SK-N-SH (cell line): ENCODE measurements around the gene CCDC122. TPM values are rescaled to one million over a fixed set of nuclear protein-coding genes. Genes with fewer than 3 reads are reported as not detected.

Experiments used
- CTCF ChIA-PET: fragments of 300-600, 350-600 bp; formaldehyde crosslinking; extraction: SDS; loops from one replicate; lab custom pipeline; 2021; lab: Yijun Ruan, JAX
- POLR2A ChIA-PET: fragments of 350-600 bp; sonication (Branson Sonifier 250); formaldehyde crosslinking; extraction: SDS; loops from one replicate; lab custom pipeline; 2020; ENCODE audit warnings: antibody characterized with exemption, inconsistent platforms; lab: Yijun Ruan, JAX
- DNase-seq: peaks from one replicate; pipeline ENCODE4 v3.0.0; 2012
- H2AFZ ChIP-seq: fragments of 200-600 bp; sonication (generic); 2 replicates; pipeline ENCODE4 v1.8.1; 2016; ENCODE audit warnings: antibody characterized with exemption, mild to moderate bottlenecking, low read depth
- H3F3A ChIP-seq: fragments of 200-600 bp; sonication (generic); replicated peaks from 2 replicates; pipeline ENCODE3; 2016; ENCODE audit warnings: antibody characterized with exemption, mild to moderate bottlenecking; ENCODE audit not compliant: insufficient read depth
- H3K27ac ChIP-seq, 2 experiments: fragments of 200-500 bp in 1 of 2; fragments of 200-600 bp in 1 of 2; sonication (Bioruptor generic) in 1 of 2; sonication (generic), shearing (Covaris generic) in 1 of 2; 2 replicates each; pipeline versions ENCODE4 v1.5.1 to v1.6.1; 2014 to 2016; ENCODE audit warnings: low read depth in 2 of 2, inconsistent platforms in 1 of 2, low read length in 1 of 2, mild to moderate bottlenecking in 1 of 2, mixed read lengths in 1 of 2
- H3K27me3 ChIP-seq: fragments of 200-600 bp; sonication (generic), shearing (Covaris generic); 2 replicates; pipeline ENCODE4 v1.6.1; 2016; ENCODE audit warnings: mixed run types; ENCODE audit not compliant: insufficient read depth
- H3K36me3 ChIP-seq, 2 experiments: fragments of 200-500 bp in 1 of 2; fragments of 200-600 bp in 1 of 2; sonication (Bioruptor generic) in 1 of 2; sonication (generic) in 1 of 2; replicated peaks in 1 of 2; 2 replicates each; pipeline versions ENCODE3 to v1.5.1; 2014 to 2016; ENCODE audit warnings: low read length in 1 of 2, mild to moderate bottlenecking in 1 of 2; ENCODE audit not compliant: insufficient read depth in 2 of 2, control insufficient read depth in 1 of 2
- H3K4me1 ChIP-seq, 2 experiments: fragments of 200-500 bp in 1 of 2; fragments of 200-600 bp in 1 of 2; sonication (Bioruptor generic) in 1 of 2; sonication (generic), shearing (Covaris generic) in 1 of 2; 2 replicates each; pipeline versions ENCODE4 v1.5.1 to v1.6.1; 2014 to 2016; ENCODE audit warnings: low read depth in 1 of 2, low read length in 1 of 2, mixed run types in 1 of 2; ENCODE audit not compliant: insufficient read depth in 2 of 2, control insufficient read depth in 1 of 2
- H3K4me2 ChIP-seq: fragments of 200-600 bp; sonication (generic), shearing (Covaris generic); 2 replicates; pipeline ENCODE4 v1.6.1; 2017; ENCODE audit warnings: mixed run types
- H3K4me3 ChIP-seq, 2 experiments: fragments of 200-500 bp in 1 of 2; fragments of 200-600 bp in 1 of 2; sonication (Bioruptor generic) in 1 of 2; sonication (generic), shearing (Covaris generic) in 1 of 2; 2 replicates each; pipeline versions ENCODE4 v1.5.1 to v1.8.1; 2014 to 2016; ENCODE audit warnings: low read depth in 2 of 2, inconsistent platforms in 1 of 2, low read length in 1 of 2, mild to moderate bottlenecking in 1 of 2, mixed read lengths in 1 of 2, moderate library complexity in 1 of 2
- H3K79me2 ChIP-seq: fragments of 200-600 bp; sonication (generic); 2 replicates; pipeline ENCODE4 v1.8.1; 2017; ENCODE audit warnings: mild to moderate bottlenecking; ENCODE audit not compliant: insufficient read depth
- H3K9ac ChIP-seq: fragments of 200-600 bp; sonication (generic); 2 replicates; pipeline ENCODE4 v1.6.1; 2017; ENCODE audit warnings: mixed run types
- H3K9me2 ChIP-seq: fragments of 200-600 bp; sonication (generic); 2 replicates; pipeline ENCODE4 v1.6.1; 2017; ENCODE audit warnings: mixed run types
- H3K9me3 ChIP-seq: fragments of 200-600 bp; sonication (generic); 2 replicates; pipeline ENCODE4 v1.6.1; 2017; ENCODE audit warnings: mixed run types, mild to moderate bottlenecking, moderate library complexity
- H4K20me1 ChIP-seq: fragments of 200-600 bp; sonication (generic); 2 replicates; pipeline ENCODE4 v1.6.1; 2017; ENCODE audit warnings: mild to moderate bottlenecking, mixed run types; ENCODE audit not compliant: insufficient read depth
- CHD2 ChIP-seq: fragments of 150-350 bp; IDR thresholded peaks from 2 replicates; pipeline ENCODE4 v1.6.1; 2018; ENCODE audit warnings: low read length; ENCODE audit not compliant: partially characterized antibody
- ELF1 ChIP-seq: IDR thresholded peaks from 2 replicates; pipeline ENCODE4 v1.4.0; 2012
- EP300 ChIP-seq, 2 experiments: IDR thresholded peaks; 2 replicates each; pipeline versions ENCODE4 v1.4.0 to v1.6.1; 2012; ENCODE audit warnings: borderline replicate concordance in 1 of 2, low read depth in 1 of 2, low read length in 1 of 2
- EZH2phosphoT487 ChIP-seq: fragments of 200-600 bp; sonication (generic); IDR thresholded peaks from 2 replicates; pipeline ENCODE4 v1.6.1; 2017; ENCODE audit warnings: low read depth, mixed run types, mild to moderate bottlenecking, antibody characterized with exemption, moderate library complexity, borderline replicate concordance
- FOXM1 ChIP-seq: IDR thresholded peaks from 2 replicates; pipeline ENCODE4 v1.4.0; 2012; ENCODE audit warnings: low read depth, mild to moderate bottlenecking
- GABPA ChIP-seq: IDR thresholded peaks from 2 replicates; pipeline ENCODE4 v1.4.0; 2012; ENCODE audit warnings: low read depth, mild to moderate bottlenecking
- GATA2 ChIP-seq: sonication (generic); formaldehyde crosslinking; IDR thresholded peaks from 2 replicates; pipeline ENCODE4 v1.5.0; 2020; ENCODE audit warnings: mild to moderate bottlenecking, missing genetic modification reagents
- MEF2A ChIP-seq: IDR thresholded peaks from 2 replicates; pipeline ENCODE4 v1.4.0; 2012; ENCODE audit warnings: low read depth, borderline replicate concordance
- MXI1 ChIP-seq: IDR thresholded peaks from 2 replicates; pipeline ENCODE4 v1.6.1; 2012; ENCODE audit warnings: mild to moderate bottlenecking, low read depth, low read length, improper control_type of control experiment
- NFIC ChIP-seq: IDR thresholded peaks from 2 replicates; pipeline ENCODE4 v1.4.0; 2012; ENCODE audit warnings: borderline replicate concordance
- POLR2AphosphoS5 ChIP-seq: IDR thresholded peaks from 2 replicates; pipeline ENCODE4 v1.6.1; 2012; ENCODE audit warnings: low read depth, low read length
- RAD21 ChIP-seq: IDR thresholded peaks from 2 replicates; pipeline ENCODE4 v1.6.1; 2012; ENCODE audit warnings: mild to moderate bottlenecking, low read length
- RXRA ChIP-seq: IDR thresholded peaks from 2 replicates; pipeline ENCODE4 v1.4.0; 2012; ENCODE audit warnings: low read depth, mild to moderate bottlenecking, borderline replicate concordance
- SIN3A ChIP-seq: IDR thresholded peaks from 2 replicates; pipeline ENCODE4 v1.6.1; 2012; ENCODE audit warnings: low read depth, mild to moderate bottlenecking, low read length, moderate library complexity, borderline replicate concordance
- SMC3 ChIP-seq: IDR thresholded peaks from 2 replicates; pipeline ENCODE4 v1.6.1; 2012; ENCODE audit warnings: low read depth, low read length, improper control_type of control experiment
- TCF12 ChIP-seq: IDR thresholded peaks from 2 replicates; pipeline ENCODE4 v1.4.0; 2012
- TEAD4 ChIP-seq: IDR thresholded peaks from 2 replicates; pipeline ENCODE4 v1.4.0; 2012; ENCODE audit warnings: mild to moderate bottlenecking, borderline replicate concordance; ENCODE audit not compliant: insufficient read depth
- YY1 ChIP-seq: IDR thresholded peaks from 2 replicates; pipeline ENCODE4 v1.4.0; 2012; ENCODE audit warnings: low read depth, mild to moderate bottlenecking
- WGBS: methylation state at CpG from one replicate; pipeline ENCODE4 v1.1.6; 2017; ENCODE audit warnings: low lambda C conversion rate; 5-methylcytosine and 5-hydroxymethylcytosine counted together
- polyA plus RNA-seq, 3 experiments: library from polyadenylated mRNA; depleted of rRNA; stranded (reverse); fragments of >200 nt; gene quantifications; 2 replicates each; pipeline ENCODE4 v1.2.3, GENCODE V29; 2012
- TF ChIP-seq, protein P1 (sequence below): IDR thresholded peaks from 2 replicates; pipeline ENCODE4 v1.4.0; 2012; ENCODE audit warnings: low read depth, borderline replicate concordance
- TF ChIP-seq, protein P2 (sequence below): fragments of 200-600 bp; sonication (generic); IDR thresholded peaks from 2 replicates; pipeline ENCODE4 v1.6.1; 2017; ENCODE audit warnings: antibody characterized with exemption, mild to moderate bottlenecking, moderate library complexity
- TF ChIP-seq, protein P3 (sequence below): fragments of 150-350 bp; IDR thresholded peaks from 2 replicates; pipeline ENCODE4 v1.6.1; 2017; ENCODE audit warnings: antibody characterized with exemption, low read length, low read depth, borderline replicate concordance

Gene CCDC122
- polyA plus RNA-seq, 1 of the 3 experiments (the other 2 are of a cell fraction): 1.4 TPM

DNA sequence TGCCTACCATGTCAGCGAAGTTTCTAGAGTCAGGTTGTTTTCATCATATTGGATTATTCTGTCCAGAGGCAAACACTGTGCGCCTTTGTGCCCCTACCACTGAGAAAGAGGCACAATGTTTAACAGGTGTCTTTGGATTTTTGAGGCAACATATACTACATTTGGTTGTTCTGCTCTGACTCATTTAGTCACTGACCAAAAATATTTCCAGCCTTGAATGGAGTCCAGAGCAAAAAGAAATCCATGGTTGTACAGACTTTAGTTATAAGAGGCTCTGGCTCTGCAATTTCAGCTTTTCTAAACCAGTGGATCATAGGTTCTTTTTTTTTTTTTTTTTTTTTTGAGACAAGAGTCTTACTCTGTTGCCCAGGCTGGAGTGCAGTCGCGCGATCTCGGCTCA lies 35.9 kb upstream of the CCDC122 start (continued):
- no peak for TF ChIP-seq SMC3
- TF ChIP-seq TCF12: no peak
- no peak for TF ChIP-seq ELF1
- TF ChIP-seq, protein P1, sequence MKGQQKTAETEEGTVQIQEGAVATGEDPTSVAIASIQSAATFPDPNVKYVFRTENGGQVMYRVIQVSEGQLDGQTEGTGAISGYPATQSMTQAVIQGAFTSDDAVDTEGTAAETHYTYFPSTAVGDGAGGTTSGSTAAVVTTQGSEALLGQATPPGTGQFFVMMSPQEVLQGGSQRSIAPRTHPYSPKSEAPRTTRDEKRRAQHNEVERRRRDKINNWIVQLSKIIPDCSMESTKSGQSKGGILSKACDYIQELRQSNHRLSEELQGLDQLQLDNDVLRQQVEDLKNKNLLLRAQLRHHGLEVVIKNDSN: no peak
- TF ChIP-seq FOXM1: no peak
- TF ChIP-seq, all 33 proteins: peak for 0

DNA sequence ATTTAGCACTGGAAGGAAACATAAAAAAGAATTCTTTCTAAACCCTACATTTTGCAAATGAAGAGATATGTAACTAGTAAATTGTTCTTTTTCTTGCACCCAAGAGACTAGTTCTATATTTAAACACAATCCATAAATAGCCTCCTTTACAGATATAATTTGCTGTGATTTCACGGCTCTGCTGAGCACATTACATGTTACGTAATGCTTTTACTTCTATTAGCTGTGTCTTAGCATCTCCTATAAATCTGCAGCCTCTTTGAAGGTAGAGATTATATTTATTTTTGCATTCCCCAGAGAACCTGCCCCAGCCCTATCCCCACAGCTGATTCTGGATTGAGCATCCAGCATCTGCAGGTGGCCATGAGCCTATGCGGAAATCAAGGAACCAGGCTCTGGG lies 32.3 kb upstream of the CCDC122 start:
- CTCF ChIA-PET: interaction anchor here (1.3 to 9.6 kb wide), 3 partner anchors 9 to 529 kb away, joined by 3 to 158 read pairs (median 3); no protein-coding TSS in a partner anchor
- WGBS: 94% methylated on average over 3 of the region's 3 CpGs

DNA sequence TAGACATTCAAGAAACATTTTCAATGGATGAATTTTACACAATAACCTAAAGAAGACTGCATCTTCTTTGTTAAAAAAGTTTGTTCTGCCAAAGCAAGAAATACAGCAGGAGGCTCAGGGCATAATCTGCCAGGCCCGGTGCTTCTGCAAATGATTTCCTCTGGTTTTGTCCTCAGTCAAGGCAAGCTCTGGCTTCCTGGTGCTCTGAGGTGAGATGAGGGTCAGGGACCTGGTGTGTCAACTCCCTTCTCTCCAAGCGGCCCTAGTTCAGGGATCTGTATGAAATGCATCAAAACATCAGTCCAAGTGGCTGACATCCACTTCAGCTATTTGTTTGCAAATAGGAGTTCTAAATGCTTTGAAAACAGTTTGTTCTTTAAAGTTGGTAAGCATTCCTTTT lies 31.7 kb upstream of the CCDC122 start:
- ChIA-PET POLR2A (no interaction called here), CTCF (interaction anchor here (0.8 to 9.6 kb wide), 5 partner anchors 9 to 529 kb away, joined by 3 to 158 read pairs (median 3); no protein-coding TSS in a partner anchor)
- H3K4me3 ChIP-seq: no peak overlapping the region
- peaks cover 3 to 6% of the 10 kb centered on the region in 2 experiments; a peak in 2 of 4 replicates for H3K4me1 ChIP-seq
- no peak overlapping the region for H3K9ac ChIP-seq
- H3K36me3 ChIP-seq: no peaks in the 10 kb centered on the region
- peaks cover 2% of the 10 kb centered on the region for H3F3A ChIP-seq
- no peaks in the 10 kb centered on the region for H3K79me2 ChIP-seq
- no peaks in the 10 kb centered on the region for H3K9me3 ChIP-seq
- no peak overlapping the region for H2AFZ ChIP-seq
- TF ChIP-seq EZH2phosphoT487 (no peak), GATA2 (no peak), NFIC (no peak), FOXM1 (no peak), RAD21 (no peak), TEAD4 (no peak), SIN3A (no peak), MXI1 (no peak)
- TF ChIP-seq, protein P2, sequence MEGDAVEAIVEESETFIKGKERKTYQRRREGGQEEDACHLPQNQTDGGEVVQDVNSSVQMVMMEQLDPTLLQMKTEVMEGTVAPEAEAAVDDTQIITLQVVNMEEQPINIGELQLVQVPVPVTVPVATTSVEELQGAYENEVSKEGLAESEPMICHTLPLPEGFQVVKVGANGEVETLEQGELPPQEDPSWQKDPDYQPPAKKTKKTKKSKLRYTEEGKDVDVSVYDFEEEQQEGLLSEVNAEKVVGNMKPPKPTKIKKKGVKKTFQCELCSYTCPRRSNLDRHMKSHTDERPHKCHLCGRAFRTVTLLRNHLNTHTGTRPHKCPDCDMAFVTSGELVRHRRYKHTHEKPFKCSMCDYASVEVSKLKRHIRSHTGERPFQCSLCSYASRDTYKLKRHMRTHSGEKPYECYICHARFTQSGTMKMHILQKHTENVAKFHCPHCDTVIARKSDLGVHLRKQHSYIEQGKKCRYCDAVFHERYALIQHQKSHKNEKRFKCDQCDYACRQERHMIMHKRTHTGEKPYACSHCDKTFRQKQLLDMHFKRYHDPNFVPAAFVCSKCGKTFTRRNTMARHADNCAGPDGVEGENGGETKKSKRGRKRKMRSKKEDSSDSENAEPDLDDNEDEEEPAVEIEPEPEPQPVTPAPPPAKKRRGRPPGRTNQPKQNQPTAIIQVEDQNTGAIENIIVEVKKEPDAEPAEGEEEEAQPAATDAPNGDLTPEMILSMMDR: no peak
- TF ChIP-seq, protein P3, sequence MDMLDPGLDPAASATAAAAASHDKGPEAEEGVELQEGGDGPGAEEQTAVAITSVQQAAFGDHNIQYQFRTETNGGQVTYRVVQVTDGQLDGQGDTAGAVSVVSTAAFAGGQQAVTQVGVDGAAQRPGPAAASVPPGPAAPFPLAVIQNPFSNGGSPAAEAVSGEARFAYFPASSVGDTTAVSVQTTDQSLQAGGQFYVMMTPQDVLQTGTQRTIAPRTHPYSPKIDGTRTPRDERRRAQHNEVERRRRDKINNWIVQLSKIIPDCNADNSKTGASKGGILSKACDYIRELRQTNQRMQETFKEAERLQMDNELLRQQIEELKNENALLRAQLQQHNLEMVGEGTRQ: no peak
- DNase-seq: no peak
- no peak overlapping the region for H3K27ac ChIP-seq
- no peaks in the 10 kb centered on the region for H3K27me3 ChIP-seq
- WGBS: 75% methylated on average over 2 of the region's 2 CpGs
- H3K9me2 ChIP-seq: no peaks in the 10 kb centered on the region
- no peaks in the 10 kb centered on the region for H4K20me1 ChIP-seq
- H3K4me2 ChIP-seq: no peak overlapping the region

More for the DNA sequence above, 32.3 kb upstream of the CCDC122 start:
- H2AFZ ChIP-seq: no peak overlapping the region
- H4K20me1 ChIP-seq: no peaks in the 10 kb centered on the region
- no peak overlapping the region for H3K4me2 ChIP-seq
- H3K27ac ChIP-seq: no peak overlapping the region
- no peaks in the 10 kb centered on the region for H3K9me2 ChIP-seq
- H3K9ac ChIP-seq: no peak overlapping the region
- TF ChIP-seq MEF2A (no peak), SMC3 (no peak), POLR2AphosphoS5 (no peak), FOXM1 (no peak), NFIC (no peak), YY1 (no peak), EZH2phosphoT487 (no peak), EP300 (IDR thresholded peaks at IDR 0.05; ENCODE audit: borderline replicate concordance in 1 of 2, low read depth in 1 of 2, low read length in 1 of 2) (no peak), CHD2 (no peak), GABPA (no peak), RXRA (no peak)
- H3K4me3 ChIP-seq: no peak overlapping the region
- no peaks in the 10 kb centered on the region for H3K79me2 ChIP-seq
- no peaks in the 10 kb centered on the region for H3K36me3 ChIP-seq
- POLR2A ChIA-PET: no interaction called here
- no peak for DNase-seq
- H3K4me1 ChIP-seq: peaks cover 3 to 6% of the 10 kb centered on the region in 2 experiments; a peak in 2 of 4 replicates
- no peaks in the 10 kb centered on the region for H3F3A ChIP-seq
- no peaks in the 10 kb centered on the region for H3K27me3 ChIP-seq
- no peaks in the 10 kb centered on the region for H3K9me3 ChIP-seq
